ENCODE measurements around the gene FAM120A. TPM values are rescaled to one million over a fixed set of nuclear protein-coding genes. Genes with fewer than 3 reads are reported as not detected.
A peak's percentile ranks its signal among the peaks of the same experiment; 100 is the strongest.

FAM120A gene
- total RNA-seq (2014; rRNA removed; shearing (Covaris generic)), result 60.5 and 76.6 TPM in 2 replicates
- 92.2 and 128 TPM in 2 replicates for polyA plus RNA-seq (2015; cell fraction: cytosol; rRNA removed)
- 66.2 and 81.0 TPM in 2 replicates for polyA plus RNA-seq (2015; cell fraction: nucleus; rRNA removed)

GRCh38 chr9:93450945-93451815 lies at the start of gene FAM120A:
Gene FAM120A, plus strand, starts transcription at chr9:93451685. Its CDS starts 231 bp downstream, at chr9:93451916.
- in situ Hi-C loops (cut with HindIII; ENCODE audit: low pct_unique_long_range_greater_than_20kb, low sequenced_read_pairs), result no loop called here
- peak; percentile 80 for DNase-seq (ENCODE audit: low read depth, low spot score)

GRCh38 chr9:93406371-93406770 lies 45.1 kb upstream of the FAM120A start:
- DNase-seq (ENCODE audit: low read depth, low spot score), result no peak
- in situ Hi-C loops (cut with HindIII; ENCODE audit: low pct_unique_long_range_greater_than_20kb, low sequenced_read_pairs), result no loop called here

GRCh38 chr9:93413530-93413929 lies 38.0 kb upstream of the FAM120A start:
- in situ Hi-C loops (cut with HindIII; ENCODE audit: low pct_unique_long_range_greater_than_20kb, low sequenced_read_pairs), result no loop called here
- DNase-seq (ENCODE audit: low read depth, low spot score), result no peak

GRCh38 chr9:93415176-93415690 lies 36.3 kb upstream of the FAM120A start:
- DNase-seq (ENCODE audit: low read depth, low spot score), result peak; percentile 66
- in situ Hi-C loops (cut with HindIII; ENCODE audit: low pct_unique_long_range_greater_than_20kb, low sequenced_read_pairs), result no loop called here

GRCh38 chr9:93416530-93417235 lies 34.8 kb upstream of the FAM120A start:
- in situ Hi-C loops (cut with HindIII; ENCODE audit: low pct_unique_long_range_greater_than_20kb, low sequenced_read_pairs), result no loop called here

GRCh38 chr9:93417538-93417937 lies 33.9 kb upstream of the FAM120A start:
- no peak for DNase-seq (ENCODE audit: low read depth, low spot score)
- in situ Hi-C loops (cut with HindIII; ENCODE audit: low pct_unique_long_range_greater_than_20kb, low sequenced_read_pairs), result no loop called here

More at GRCh38 chr9:93416530-93417235, 34.8 kb upstream of the FAM120A start:
- DNase-seq (ENCODE audit: low read depth, low spot score), result no peak

- in situ Hi-C loops (cut with HindIII; ENCODE audit: low pct_unique_long_range_greater_than_20kb, low sequenced_read_pairs), result no loop called here
- no peak for DNase-seq (ENCODE audit: low read depth, low spot score)
Observed at GRCh38 chr9:93419023-93419422, 32.5 kb upstream of the FAM120A start.

GRCh38 chr9:93422977-93423616 lies 28.4 kb upstream of the FAM120A start:
- in situ Hi-C loops (cut with HindIII; ENCODE audit: low pct_unique_long_range_greater_than_20kb, low sequenced_read_pairs), result no loop called here
- no peak for DNase-seq (ENCODE audit: low read depth, low spot score)

- in situ Hi-C loops (cut with HindIII; ENCODE audit: low pct_unique_long_range_greater_than_20kb, low sequenced_read_pairs), result no loop called here
- peak; percentile 51 for DNase-seq (ENCODE audit: low read depth, low spot score)
Observed at GRCh38 chr9:93427655-93428379, 23.7 kb upstream of the FAM120A start.

- in situ Hi-C loops (cut with HindIII; ENCODE audit: low pct_unique_long_range_greater_than_20kb, low sequenced_read_pairs), result no loop called here
- no peak for DNase-seq (ENCODE audit: low read depth, low spot score)
Observed at GRCh38 chr9:93431539-93432105, 19.9 kb upstream of the FAM120A start.

GRCh38 chr9:93432964-93433363 lies 18.5 kb upstream of the FAM120A start:
- in situ Hi-C loops (cut with HindIII; ENCODE audit: low pct_unique_long_range_greater_than_20kb, low sequenced_read_pairs), result no loop called here
- no peak for DNase-seq (ENCODE audit: low read depth, low spot score)

- DNase-seq (ENCODE audit: low read depth, low spot score), result no peak
- in situ Hi-C loops (cut with HindIII; ENCODE audit: low pct_unique_long_range_greater_than_20kb, low sequenced_read_pairs), result no loop called here
Observed at GRCh38 chr9:93434056-93434455, 17.4 kb upstream of the FAM120A start.

- in situ Hi-C loops (cut with HindIII; ENCODE audit: low pct_unique_long_range_greater_than_20kb, low sequenced_read_pairs), result no loop called here
- no peak for DNase-seq (ENCODE audit: low read depth, low spot score)
Observed at GRCh38 chr9:93435386-93435785, 16.1 kb upstream of the FAM120A start.

GRCh38 chr9:93436218-93436617 lies 15.3 kb upstream of the FAM120A start:
- no peak for DNase-seq (ENCODE audit: low read depth, low spot score)
- in situ Hi-C loops (cut with HindIII; ENCODE audit: low pct_unique_long_range_greater_than_20kb, low sequenced_read_pairs), result no loop called here

GRCh38 chr9:93436655-93437407 lies 14.7 kb upstream of the FAM120A start:
- no peak for DNase-seq (ENCODE audit: low read depth, low spot score)
- in situ Hi-C loops (cut with HindIII; ENCODE audit: low pct_unique_long_range_greater_than_20kb, low sequenced_read_pairs), result no loop called here

GRCh38 chr9:93437996-93438395 lies 13.5 kb upstream of the FAM120A start:
- DNase-seq (ENCODE audit: low read depth, low spot score), result no peak
- in situ Hi-C loops (cut with HindIII; ENCODE audit: low pct_unique_long_range_greater_than_20kb, low sequenced_read_pairs), result no loop called here

Data from SK-MEL-5 (cell line).